ENCODE measurements around the gene TERF2IP. TPM values are rescaled to one million over a fixed set of nuclear protein-coding genes. Genes with fewer than 3 reads are reported as not detected.

The TERF2IP gene
- total and polyA plus RNA-seq, 9 of the 15 experiments (the other 6 are each of a cell fraction or from before 2014, with no cell fraction given): 14.5 to 64.2 (median 47.0) TPM

GRCh38 chr16:75622761-75623605, 24.6 kb upstream of the TERF2IP start, which contains the start of gene ADAT1 (continued):
- TF ChIP-seq CHD7 (IDR thresholded peaks at IDR 0.05; ENCODE audit: low read depth, low read length) (no peak), ZNF277 (CRISPR knock-in tag; IDR thresholded peaks at IDR 0.05; ENCODE audit: borderline replicate concordance) (no peak), RFX7 (CRISPR knock-in tag; IDR thresholded peaks at IDR 0.05) (no peak), ZNF583 (CRISPR knock-in tag; IDR thresholded peaks at IDR 0.05) (no peak), ZNF143 (CRISPR knock-in tag; IDR thresholded peaks at IDR 0.05) (peak; percentile 95), ZBTB17 (CRISPR knock-in tag; IDR thresholded peaks at IDR 0.05) (0 out of 2 replicates have a peak, but pooled peaks have one; percentile 47), PTTG1 (tag; IDR thresholded peaks at IDR 0.05; ENCODE audit: low read depth) (no peak), ELK1 (CRISPR knock-in tag; IDR thresholded peaks at IDR 0.05) (no peak), ZNF23 (CRISPR knock-in tag; IDR thresholded peaks at IDR 0.05) (no peak), ZBTB2 (IDR thresholded peaks at IDR 0.05) (no peak), TSC22D4 (tag; IDR thresholded peaks at IDR 0.05) (no peak), TAF1 (IDR thresholded peaks at IDR 0.05; ENCODE audit: control insufficient read depth, extremely low read depth, insufficient read depth, low read length, severe bottlenecking) (peak; percentile 67)

Measured in K562 (cell line).